Left ventricle myocardium superior (tissue), 1 donor: ENCODE measurements around the gene MYEOV. TPM values are rescaled to one million over a fixed set of nuclear protein-coding genes. Genes with fewer than 3 reads are reported as not detected.

Experiments used
- ATAC-seq: fragments of 200-7000 bp; cut with Tn5 transposase; one replicate; pipeline ENCODE4 v1.9.1; 2020; ENCODE audit warnings: mild to moderate bottlenecking, moderate library complexity
- DNase-seq: peaks from one replicate; pipeline ENCODE4 v3.0.0-alpha.2; 2020
- intact Hi-C: fragments of 100-400 bp; cut with micrococcal nuclease; formaldehyde crosslinking; loops from one replicate; pipeline ENCODE4 v1.11.0; 2022
- long read RNA-seq: library from polyadenylated mRNA; unstranded; transcript quantifications from one replicate; pipeline ENCODE4 v2.0.0, GENCODE V29; 2021
- total RNA-seq: library from RNA; stranded (reverse); fragmentation: NEBNext Ultra II Directional; extraction: Animal tissue kit (Norgen Biotek cat#: 25700); gene quantifications from one replicate; pipeline ENCODE4 v1.2.1, GENCODE V29; 2021
- donor health status: DM: no; HTN: yes; CAD: no; lungs with severe emphysema.

MYEOV gene
- total RNA-seq = not detected
- long read RNA-seq = 0 reads

GRCh38 chr11:69293819-69294505 lies at the start of gene MYEOV:
MYEOV (plus strand) TSS chr11:69294155; CDS start chr11:69295355, 1,200 bp downstream.
- intact Hi-C loops = loop anchor here (5.0 kb wide), 1 partner anchor 343 kb away; no protein-coding TSS in a partner anchor
- no peak for ATAC-seq
- no peak for DNase-seq

- no peak for ATAC-seq
Measured at GRCh38 chr11:69244266-69244665, 49.7 kb upstream of the MYEOV start.

GRCh38 chr11:69245041-69245440 lies 48.9 kb upstream of the MYEOV start:
- DNase-seq = no peak
- no peak for ATAC-seq
- intact Hi-C loops = no loop called here

More at GRCh38 chr11:69244266-69244665, 49.7 kb upstream of the MYEOV start:
- intact Hi-C loops = no loop called here
- DNase-seq = no peak

GRCh38 chr11:69245491-69246345 lies 48.2 kb upstream of the MYEOV start:
- ATAC-seq = peak; percentile 97
- DNase-seq = peak; percentile 54
- intact Hi-C loops = no loop called here

GRCh38 chr11:69249311-69250185 lies 44.4 kb upstream of the MYEOV start:
- ATAC-seq (no peak), DNase-seq (no peak)
- intact Hi-C loops = no loop called here

GRCh38 chr11:69250186-69251056 lies 43.5 kb upstream of the MYEOV start:
- ATAC-seq = no peak
- DNase-seq = no peak
- intact Hi-C loops = no loop called here

GRCh38 chr11:69251057-69251393 lies 42.9 kb upstream of the MYEOV start:
- intact Hi-C loops = no loop called here
- ATAC-seq (no peak), DNase-seq (no peak)

- DNase-seq (no peak), ATAC-seq (peak; percentile 66)
- intact Hi-C loops = no loop called here
Measured at GRCh38 chr11:69251639-69252489, 42.1 kb upstream of the MYEOV start.

- intact Hi-C loops = no loop called here
- DNase-seq (no peak), ATAC-seq (no peak)
Measured at GRCh38 chr11:69252490-69252837, 41.5 kb upstream of the MYEOV start.

- intact Hi-C loops = no loop called here
- ATAC-seq (no peak), DNase-seq (no peak)
Measured at GRCh38 chr11:69253028-69253427, 40.9 kb upstream of the MYEOV start.

- ATAC-seq (no peak), DNase-seq (no peak)
- intact Hi-C loops = no loop called here
Measured at GRCh38 chr11:69257134-69257533, 36.8 kb upstream of the MYEOV start.

GRCh38 chr11:69257838-69258658 lies 35.9 kb upstream of the MYEOV start:
- ATAC-seq = no peak
- intact Hi-C loops = no loop called here
- no peak for DNase-seq

- intact Hi-C loops = no loop called here
- ATAC-seq (no peak), DNase-seq (no peak)
Measured at GRCh38 chr11:69259096-69259495, 34.9 kb upstream of the MYEOV start.

- no peak for DNase-seq
Measured at GRCh38 chr11:69260622-69261021, 33.3 kb upstream of the MYEOV start.

GRCh38 chr11:69261116-69261515 lies 32.8 kb upstream of the MYEOV start:
- DNase-seq = no peak
- intact Hi-C loops = no loop called here

More at GRCh38 chr11:69260622-69261021, 33.3 kb upstream of the MYEOV start:
- intact Hi-C loops = no loop called here
- no peak for ATAC-seq

GRCh38 chr11:69262918-69263735 lies 30.8 kb upstream of the MYEOV start:
- intact Hi-C loops = no loop called here
- no peak for DNase-seq
- no peak for ATAC-seq

More at GRCh38 chr11:69261116-69261515, 32.8 kb upstream of the MYEOV start:
- ATAC-seq = no peak
